SU-DHL-6 (cell line): ENCODE data around the gene ASGR1.

Experiments
- EZH2phosphoT487 ChIP-seq: fragments of 200-600 bp; sonication (generic), shearing (Covaris generic); conservative IDR thresholded peaks from 2 replicates; pipeline ENCODE4 v1.6.1; 2018; ENCODE audit warnings: mild to moderate bottlenecking, antibody characterized with exemption, low read length, moderate library complexity, mixed read lengths
- TF ChIP-seq, protein P1 (sequence below): fragments of 200-600 bp; sonication (generic); IDR thresholded peaks from one replicate; pipeline ENCODE4 v1.5.1; 2017; ENCODE audit warnings: antibody characterized with exemption, mild to moderate bottlenecking, low read length, moderate library complexity; ENCODE audit not compliant: insufficient read depth, poor library complexity, severe bottlenecking

DNA sequence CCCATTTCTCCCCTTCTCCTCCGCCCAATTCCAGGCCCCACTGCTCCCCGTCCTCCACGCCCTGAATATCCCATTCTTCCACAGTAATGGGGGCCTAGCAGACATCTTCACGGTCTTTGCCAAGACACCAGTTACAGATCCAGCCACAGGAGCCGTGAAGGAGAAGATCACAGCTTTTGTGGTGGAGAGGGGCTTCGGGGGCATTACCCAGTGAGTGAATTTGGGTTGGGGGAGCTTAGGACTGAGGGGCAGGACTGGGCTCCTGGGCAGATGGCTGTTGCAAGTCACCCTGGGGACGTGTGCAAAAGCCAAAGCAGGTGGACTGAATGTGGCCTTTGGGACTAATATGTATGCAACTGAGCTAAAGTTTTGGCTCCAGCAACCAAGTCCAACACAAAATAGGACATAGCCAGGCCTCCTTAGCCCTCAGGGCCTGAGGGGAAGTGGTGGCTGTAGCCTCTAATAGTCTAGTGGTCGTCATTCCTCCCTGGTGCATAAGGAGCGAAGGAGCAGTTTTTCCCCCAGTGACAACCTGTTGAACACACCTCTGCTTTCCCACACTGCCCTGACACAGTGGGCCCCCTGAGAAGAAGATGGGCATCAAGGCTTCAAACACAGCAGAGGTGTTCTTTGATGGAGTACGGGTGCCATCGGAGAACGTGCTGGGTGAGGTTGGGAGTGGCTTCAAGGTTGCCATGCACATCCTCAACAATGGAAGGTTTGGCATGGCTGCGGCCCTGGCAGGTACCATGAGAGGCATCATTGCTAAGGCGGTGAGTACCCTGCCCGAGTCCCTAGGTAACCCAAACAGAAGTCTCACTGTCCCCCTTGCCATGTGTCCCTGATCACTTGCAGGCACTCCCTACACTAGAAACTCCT lies 43.2 kb upstream of the ASGR1 start:
- TF ChIP-seq, protein P1, sequence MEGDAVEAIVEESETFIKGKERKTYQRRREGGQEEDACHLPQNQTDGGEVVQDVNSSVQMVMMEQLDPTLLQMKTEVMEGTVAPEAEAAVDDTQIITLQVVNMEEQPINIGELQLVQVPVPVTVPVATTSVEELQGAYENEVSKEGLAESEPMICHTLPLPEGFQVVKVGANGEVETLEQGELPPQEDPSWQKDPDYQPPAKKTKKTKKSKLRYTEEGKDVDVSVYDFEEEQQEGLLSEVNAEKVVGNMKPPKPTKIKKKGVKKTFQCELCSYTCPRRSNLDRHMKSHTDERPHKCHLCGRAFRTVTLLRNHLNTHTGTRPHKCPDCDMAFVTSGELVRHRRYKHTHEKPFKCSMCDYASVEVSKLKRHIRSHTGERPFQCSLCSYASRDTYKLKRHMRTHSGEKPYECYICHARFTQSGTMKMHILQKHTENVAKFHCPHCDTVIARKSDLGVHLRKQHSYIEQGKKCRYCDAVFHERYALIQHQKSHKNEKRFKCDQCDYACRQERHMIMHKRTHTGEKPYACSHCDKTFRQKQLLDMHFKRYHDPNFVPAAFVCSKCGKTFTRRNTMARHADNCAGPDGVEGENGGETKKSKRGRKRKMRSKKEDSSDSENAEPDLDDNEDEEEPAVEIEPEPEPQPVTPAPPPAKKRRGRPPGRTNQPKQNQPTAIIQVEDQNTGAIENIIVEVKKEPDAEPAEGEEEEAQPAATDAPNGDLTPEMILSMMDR, result no peak
- no peak for TF ChIP-seq EZH2phosphoT487
